DND-41 (cell line): ENCODE data around the gene BEST3.

ENCODE experiments used
- EZH2 ChIP-seq: IDR thresholded peaks from 3 replicates; pipeline ENCODE4 v1.6.1; 2012; ENCODE audit warnings: borderline replicate concordance, low read depth, mild to moderate bottlenecking, moderate library complexity, low read length, inconsistent platforms; ENCODE audit not compliant: severe bottlenecking
- TF ChIP-seq, protein P1 (sequence below): IDR thresholded peaks from 2 replicates; pipeline ENCODE4 v1.5.1; 2012; ENCODE audit warnings: borderline replicate concordance, low read length, moderate library complexity, mild to moderate bottlenecking; ENCODE audit not compliant: poor library complexity, severe bottlenecking; ENCODE audit errors: extremely low read depth

DNA sequence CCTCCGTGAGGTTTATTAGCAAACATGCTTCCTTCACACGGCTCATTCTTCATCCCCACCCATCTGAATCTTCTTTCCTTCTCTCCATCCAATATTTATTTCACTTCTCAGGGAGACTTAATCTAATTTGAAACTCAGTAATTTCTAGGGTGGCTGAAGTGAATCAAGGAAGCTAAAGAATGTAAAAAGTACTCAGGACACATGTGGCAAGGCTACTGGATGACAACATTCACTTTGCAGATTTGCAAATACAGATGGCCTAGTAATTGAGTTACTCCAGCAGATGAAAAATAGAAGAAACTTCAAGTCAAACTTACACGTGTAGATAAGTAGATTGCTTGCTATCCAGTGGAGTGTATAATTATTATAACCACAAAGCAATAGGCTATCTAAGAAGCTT is 15.4 kb upstream of the BEST3 start:
- TF ChIP-seq, protein P1, sequence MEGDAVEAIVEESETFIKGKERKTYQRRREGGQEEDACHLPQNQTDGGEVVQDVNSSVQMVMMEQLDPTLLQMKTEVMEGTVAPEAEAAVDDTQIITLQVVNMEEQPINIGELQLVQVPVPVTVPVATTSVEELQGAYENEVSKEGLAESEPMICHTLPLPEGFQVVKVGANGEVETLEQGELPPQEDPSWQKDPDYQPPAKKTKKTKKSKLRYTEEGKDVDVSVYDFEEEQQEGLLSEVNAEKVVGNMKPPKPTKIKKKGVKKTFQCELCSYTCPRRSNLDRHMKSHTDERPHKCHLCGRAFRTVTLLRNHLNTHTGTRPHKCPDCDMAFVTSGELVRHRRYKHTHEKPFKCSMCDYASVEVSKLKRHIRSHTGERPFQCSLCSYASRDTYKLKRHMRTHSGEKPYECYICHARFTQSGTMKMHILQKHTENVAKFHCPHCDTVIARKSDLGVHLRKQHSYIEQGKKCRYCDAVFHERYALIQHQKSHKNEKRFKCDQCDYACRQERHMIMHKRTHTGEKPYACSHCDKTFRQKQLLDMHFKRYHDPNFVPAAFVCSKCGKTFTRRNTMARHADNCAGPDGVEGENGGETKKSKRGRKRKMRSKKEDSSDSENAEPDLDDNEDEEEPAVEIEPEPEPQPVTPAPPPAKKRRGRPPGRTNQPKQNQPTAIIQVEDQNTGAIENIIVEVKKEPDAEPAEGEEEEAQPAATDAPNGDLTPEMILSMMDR: no peak
- TF ChIP-seq EZH2: no peak
